OCI-LY7 (cell line): ENCODE results near the gene H19. TPM values are rescaled to one million over a fixed set of nuclear protein-coding genes. Genes with fewer than 3 reads are reported as not detected.

Experiments used
- BruUV-seq: library from RNA; stranded (reverse); fragments of 400-500 nt; replicated peaks from 2 replicates; lab custom pipeline; 2021; lab: Mats Ljungman, UMichigan
- CTCF ChIA-PET: fragments of 300-600 bp; sonication (Branson Sonifier 250); formaldehyde crosslinking; loops from one replicate; lab custom pipeline; 2022; ENCODE audit warnings: antibody characterized with exemption; ENCODE audit not compliant: unreplicated experiment; lab: Charles Lee
- POLR2A ChIA-PET: fragments of 300-600 bp; sonication (Branson Sonifier 250); formaldehyde crosslinking; loops from one replicate; lab custom pipeline; 2022; ENCODE audit warnings: antibody characterized with exemption; lab: Charles Lee
- DNase-seq: peaks from one replicate; pipeline ENCODE4 v3.0.0-alpha.2; 2015; ENCODE audit warnings: low spot score
- H2AFZ ChIP-seq: fragments of 200-600 bp; sonication (generic), shearing (Covaris generic); 2 replicates; pipeline ENCODE4 v1.6.1; 2014; ENCODE audit warnings: mild to moderate bottlenecking, antibody characterized with exemption, low read length, moderate library complexity
- H3K27ac ChIP-seq: fragments of 200-600 bp; sonication (generic); 2 replicates; pipeline ENCODE4 v1.5.1; 2014; ENCODE audit warnings: mixed run types, low read depth, mild to moderate bottlenecking, moderate library complexity, low read length, inconsistent platforms; ENCODE audit not compliant: poor library complexity, severe bottlenecking
- H3K36me3 ChIP-seq: fragments of 200-600 bp; sonication (generic); 2 replicates; pipeline ENCODE4 v1.6.1; 2014; ENCODE audit warnings: mild to moderate bottlenecking, antibody characterized with exemption, low read length, moderate library complexity, mixed read lengths; ENCODE audit not compliant: insufficient read depth
- H3K4me1 ChIP-seq: fragments of 200-600 bp; sonication (generic); 2 replicates; pipeline ENCODE4 v1.5.1; 2014; ENCODE audit warnings: mild to moderate bottlenecking, low read length; ENCODE audit not compliant: insufficient read depth, poor library complexity, severe bottlenecking
- H3K4me2 ChIP-seq: fragments of 200-600 bp; sonication (generic); 2 replicates; pipeline ENCODE4 v1.6.1; 2014; ENCODE audit warnings: mild to moderate bottlenecking, low read length
- H3K4me3 ChIP-seq: fragments of 200-600 bp; sonication (generic); 2 replicates; pipeline ENCODE4 v1.5.1; 2014; ENCODE audit warnings: mild to moderate bottlenecking, low read depth, low read length; ENCODE audit not compliant: poor library complexity, severe bottlenecking
- H3K79me2 ChIP-seq: fragments of 200-600 bp; sonication (generic); 2 replicates; pipeline ENCODE4 v1.6.1; 2016; ENCODE audit warnings: low read depth, mild to moderate bottlenecking, low read length, moderate library complexity, mixed read lengths; ENCODE audit not compliant: insufficient read depth
- H3K9me2 ChIP-seq: fragments of 200-600 bp; sonication (generic); 2 replicates; pipeline ENCODE4 v1.6.1; 2016; ENCODE audit warnings: mild to moderate bottlenecking, low read length, mixed read lengths; ENCODE audit not compliant: insufficient read depth
- H3K9me3 ChIP-seq: fragments of 200-600 bp; sonication (generic); 2 replicates; pipeline ENCODE4 v1.6.1; 2014; ENCODE audit warnings: mild to moderate bottlenecking, mixed run types, low read length, mixed read lengths
- H4K20me1 ChIP-seq: fragments of 200-600 bp; sonication (generic); 2 replicates; pipeline ENCODE4 v1.6.1; 2014; ENCODE audit warnings: mild to moderate bottlenecking, antibody characterized with exemption, low read length, moderate library complexity, mixed read lengths; ENCODE audit not compliant: insufficient read depth
- CTCF ChIP-seq: fragments of 200-600 bp; sonication (generic); conservative IDR thresholded peaks from 2 replicates; pipeline ENCODE4 v1.5.1; 2014; ENCODE audit warnings: mild to moderate bottlenecking, antibody characterized with exemption, low read length, moderate library complexity, mixed read lengths
- EZH2phosphoT487 ChIP-seq: fragments of 200-600 bp; sonication (generic); IDR thresholded peaks from 2 replicates; pipeline ENCODE4 v1.6.1; 2018; ENCODE audit warnings: low read depth, borderline replicate concordance, mild to moderate bottlenecking, mixed run types, antibody characterized with exemption, low read length, moderate library complexity, mixed read lengths
- intact Hi-C: fragments of 100-400 bp; cut with micrococcal nuclease; formaldehyde crosslinking; loops from one replicate; pipeline ENCODE4 v1.10.0; 2022; ENCODE audit not compliant: unreplicated experiment
- total RNA-seq, 2 experiments: library from RNA; depleted of rRNA in 1 of 2; stranded (reverse); fragments of >200 nt in 1 of 2; shearing (Covaris generic) in 1 of 2; gene quantifications; 2 replicates each; pipeline ENCODE4 v1.2.3, GENCODE V29; 2014 to 2022

Gene H19
- total RNA-seq, 2 experiments from 2014 or later = not detected

GRCh38 chr11:1979607-1980006, 18.0 kb downstream of the H19 start:
- Histone ChIP-seq H3K4me1 (no peaks in the 10 kb centered on the region), H3K36me3 (no peaks in the 10 kb centered on the region), H3K27ac (no peak overlapping the region), H2AFZ (no peak overlapping the region), H3K9me3 (no peaks in the 10 kb centered on the region), H3K4me2 (no peak overlapping the region), H3K9me2 (no peaks in the 10 kb centered on the region), H3K4me3 (no peak overlapping the region), H3K79me2 (no peaks in the 10 kb centered on the region), H4K20me1 (no peaks in the 10 kb centered on the region)
- POLR2A ChIA-PET = no interaction called here
- no peak for DNase-seq
- intact Hi-C loops = no loop called here
- no TSS peak for BruUV-seq
- CTCF ChIA-PET = no interaction called here
- TF ChIP-seq CTCF (no peak), EZH2phosphoT487 (no peak)

- Histone ChIP-seq H2AFZ (no peak overlapping the region), H3K9me2 (no peaks in the 10 kb centered on the region), H3K36me3 (no peaks in the 10 kb centered on the region), H3K27ac (no peak overlapping the region), H3K9me3 (no peaks in the 10 kb centered on the region), H3K4me1 (no peaks in the 10 kb centered on the region), H3K4me3 (no peak overlapping the region), H3K4me2 (no peak overlapping the region), H3K79me2 (no peaks in the 10 kb centered on the region), H4K20me1 (no peaks in the 10 kb centered on the region)
- CTCF ChIA-PET = no interaction called here
- POLR2A ChIA-PET = no interaction called here
- no peak for DNase-seq
- intact Hi-C loops = no loop called here
- BruUV-seq = no TSS peak
- TF ChIP-seq EZH2phosphoT487 = no peak
These were observed 18.7 kb downstream of the H19 start for GRCh38 chr11:1978720-1979473.

- H4K20me1 ChIP-seq = no peaks in the 10 kb centered on the region
- H3K36me3 ChIP-seq = no peaks in the 10 kb centered on the region
- H3K4me1 ChIP-seq = no peaks in the 10 kb centered on the region
- DNase-seq = no peak
- H3K9me2 ChIP-seq = no peaks in the 10 kb centered on the region
- intact Hi-C loops = no loop called here
- no peak overlapping the region for H3K4me3 ChIP-seq
- no TSS peak for BruUV-seq
- H3K9me3 ChIP-seq = no peaks in the 10 kb centered on the region
- no peaks in the 10 kb centered on the region for H3K79me2 ChIP-seq
- TF ChIP-seq CTCF (no peak), EZH2phosphoT487 (no peak)
- H3K4me2 ChIP-seq = no peak overlapping the region
- CTCF ChIA-PET = no interaction called here
- no peak overlapping the region for H3K27ac ChIP-seq
- no peak overlapping the region for H2AFZ ChIP-seq
- POLR2A ChIA-PET = no interaction called here
These were observed 22.5 kb downstream of the H19 start for GRCh38 chr11:1975185-1975584.
